Glomerular visceral epithelial cell (primary cell): ENCODE results near the gene PTPRN2.
A peak's percentile ranks its signal among the peaks of the same experiment; 100 is the strongest.
"Not testable (repeated sequence)": the region's sequence is repeated elsewhere in the genome, so short reads cannot be mapped to it uniquely, and the experiment has no call there.

Experiments
- DNase-seq: peaks from one replicate; pipeline ENCODE4 v3.0.0-alpha.2; 2016; ENCODE audit errors: extremely low spot score

PTPRN2 gene

GRCh38 chr7:157572622-157573021 is 1015.0 kb downstream of the PTPRN2 start:
- DNase-seq = no peak

GRCh38 chr7:157570531-157571200 is 1017.0 kb downstream of the PTPRN2 start:
- DNase-seq = no peak

DNA sequence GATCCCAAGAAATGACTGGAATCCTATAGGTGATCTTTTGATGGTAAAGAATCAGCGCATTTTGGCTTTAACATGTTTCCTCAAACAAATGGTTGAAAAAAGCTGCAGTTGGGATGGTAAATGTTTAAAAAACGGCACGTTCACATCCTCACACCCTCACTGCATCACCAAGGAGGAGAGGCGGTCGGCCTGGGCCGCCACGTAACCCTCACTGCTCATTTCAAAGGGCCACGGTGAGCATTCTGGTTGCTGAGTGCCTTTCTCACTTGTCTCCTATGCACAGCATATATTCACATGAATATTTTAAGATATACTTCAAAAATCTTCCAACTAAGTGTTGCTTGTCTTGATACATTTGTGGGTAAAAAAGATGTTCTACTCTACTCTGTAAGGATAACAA is 1017.7 kb downstream of the PTPRN2 start:
- DNase-seq = no peak

DNA sequence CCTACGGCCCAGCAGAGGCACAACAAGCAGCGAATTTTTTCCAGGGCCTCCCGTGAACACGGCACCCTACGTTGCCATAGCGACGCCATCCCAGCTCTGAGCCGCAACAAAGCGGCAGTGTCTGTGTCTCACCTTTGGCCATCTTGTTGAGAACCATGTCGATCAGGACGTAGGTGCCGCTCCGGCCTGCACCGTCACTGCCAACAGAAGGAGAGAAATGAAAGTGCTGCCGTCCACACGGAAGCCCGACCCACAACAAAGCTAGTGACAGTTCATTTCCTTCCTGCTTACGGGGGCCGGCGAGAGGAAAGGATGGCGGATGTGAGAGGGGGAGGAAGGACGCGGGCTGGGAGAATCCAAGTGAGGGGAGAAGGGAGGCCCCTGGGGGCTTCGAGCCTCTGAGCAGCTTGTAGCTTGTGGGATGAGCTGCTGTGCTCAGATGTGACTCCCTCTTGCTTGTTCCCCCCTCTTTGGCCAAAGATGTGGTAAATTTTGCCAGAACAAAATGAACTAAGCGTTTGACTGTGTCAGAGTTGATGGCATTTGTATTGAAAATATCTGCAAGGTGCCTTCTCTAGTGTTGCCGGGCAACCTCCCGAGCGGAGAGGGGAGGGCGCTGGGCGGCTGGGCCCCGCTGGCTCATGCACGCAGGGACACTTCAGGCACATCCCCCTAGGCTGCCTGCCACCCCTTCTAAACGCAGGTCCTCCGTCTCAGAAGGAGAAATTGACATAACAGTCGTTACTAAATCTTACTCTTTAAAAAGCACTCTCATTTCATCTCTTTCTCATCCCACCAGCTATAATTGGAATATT is 1018.6 kb downstream of the PTPRN2 start:
- DNase-seq = peak; percentile 1

- DNase-seq = no peak
Measured at GRCh38 chr7:157568106-157568769, 1019.4 kb downstream of the PTPRN2 start.

DNA sequence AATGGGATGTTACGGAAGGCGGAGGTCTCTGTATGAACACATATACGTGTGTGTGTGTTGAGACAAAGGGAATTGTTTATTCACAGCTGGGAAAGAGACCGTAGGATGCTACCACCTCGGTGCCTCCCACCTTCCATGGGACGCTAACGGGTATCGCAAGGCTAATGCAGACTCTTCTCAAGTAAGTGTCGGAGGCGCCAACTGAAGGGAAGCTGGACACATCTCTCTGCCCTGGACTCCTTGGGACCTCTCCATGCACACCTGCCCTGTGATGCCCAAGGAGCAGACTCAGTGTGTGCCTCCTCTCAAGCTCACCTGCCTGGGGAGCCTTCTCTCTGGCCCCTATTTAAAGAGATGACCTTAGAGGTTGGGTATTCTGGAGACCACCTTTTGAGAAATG is 1020.0 kb downstream of the PTPRN2 start:
- DNase-seq = no peak

DNA sequence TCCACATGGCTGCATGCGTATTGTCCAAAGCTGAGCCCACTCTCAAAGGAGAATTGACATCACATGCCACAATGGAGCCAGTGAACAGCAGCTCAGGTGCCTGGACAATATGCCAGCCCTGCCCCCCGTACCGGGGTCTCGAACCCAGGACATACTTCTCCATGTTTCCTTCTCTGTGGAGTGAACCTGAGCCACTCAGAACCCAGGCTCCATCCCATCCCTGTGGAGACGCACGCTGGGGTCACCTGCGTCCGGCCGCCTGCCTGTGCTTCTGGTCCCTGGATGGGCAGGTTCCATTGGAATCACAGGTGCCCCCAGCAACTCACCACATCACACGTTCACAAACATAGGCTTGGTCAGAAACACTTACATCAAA is 1021.0 kb downstream of the PTPRN2 start:
- DNase-seq = no peak

DNA sequence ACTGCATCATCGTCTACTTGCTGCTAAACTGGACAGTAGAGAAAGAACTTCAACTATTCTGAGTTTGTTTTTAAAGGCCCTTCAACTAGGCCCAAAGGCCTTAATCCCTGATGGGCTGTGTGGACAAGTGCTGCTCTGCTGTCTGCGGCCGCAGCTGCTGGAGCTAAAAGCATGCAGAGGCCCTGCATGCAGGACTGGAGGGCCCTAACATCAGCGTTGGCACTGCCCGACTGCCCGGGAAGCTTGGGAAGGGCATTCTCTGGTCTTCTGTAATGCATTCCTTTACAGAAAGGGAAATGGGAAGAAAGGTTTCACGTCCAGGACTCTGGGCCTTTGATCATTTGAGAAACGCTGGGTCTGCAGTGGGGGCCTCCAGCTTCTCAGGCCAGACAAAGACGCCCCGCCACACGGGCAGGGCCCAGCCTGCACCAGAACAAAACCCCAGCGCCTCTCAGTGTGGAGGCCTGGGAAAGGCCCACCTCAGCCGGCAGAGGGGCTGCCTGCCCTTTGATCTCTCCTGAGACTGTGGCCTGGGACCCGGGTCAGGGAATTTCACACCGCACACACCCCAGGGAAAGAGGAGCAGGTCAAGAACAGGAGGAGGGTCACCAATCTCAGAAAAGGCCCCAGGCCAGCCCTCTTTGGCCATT is 1021.5 kb downstream of the PTPRN2 start:
- no peak for DNase-seq

DNA sequence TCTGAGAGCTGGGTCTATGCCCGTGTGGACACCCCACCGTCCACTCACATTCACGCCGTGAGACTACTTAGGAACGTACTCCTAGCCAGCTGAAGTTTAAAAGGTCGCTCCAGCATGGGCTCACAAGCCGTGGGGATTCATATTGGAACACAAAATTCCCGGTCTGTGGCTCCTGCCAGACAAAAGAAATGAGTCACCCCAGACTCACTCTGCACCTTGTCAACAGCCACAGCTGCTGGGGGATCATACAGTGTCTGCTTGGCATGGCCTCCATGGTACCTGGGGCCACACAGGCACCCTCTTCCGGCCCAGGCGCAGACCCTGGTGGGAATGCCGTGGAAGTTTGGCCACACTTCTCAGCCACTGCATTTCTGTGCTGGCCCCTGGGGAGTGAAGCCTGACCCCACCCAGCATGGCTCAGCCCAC is 1022.4 kb downstream of the PTPRN2 start:
- no peak for DNase-seq

DNA sequence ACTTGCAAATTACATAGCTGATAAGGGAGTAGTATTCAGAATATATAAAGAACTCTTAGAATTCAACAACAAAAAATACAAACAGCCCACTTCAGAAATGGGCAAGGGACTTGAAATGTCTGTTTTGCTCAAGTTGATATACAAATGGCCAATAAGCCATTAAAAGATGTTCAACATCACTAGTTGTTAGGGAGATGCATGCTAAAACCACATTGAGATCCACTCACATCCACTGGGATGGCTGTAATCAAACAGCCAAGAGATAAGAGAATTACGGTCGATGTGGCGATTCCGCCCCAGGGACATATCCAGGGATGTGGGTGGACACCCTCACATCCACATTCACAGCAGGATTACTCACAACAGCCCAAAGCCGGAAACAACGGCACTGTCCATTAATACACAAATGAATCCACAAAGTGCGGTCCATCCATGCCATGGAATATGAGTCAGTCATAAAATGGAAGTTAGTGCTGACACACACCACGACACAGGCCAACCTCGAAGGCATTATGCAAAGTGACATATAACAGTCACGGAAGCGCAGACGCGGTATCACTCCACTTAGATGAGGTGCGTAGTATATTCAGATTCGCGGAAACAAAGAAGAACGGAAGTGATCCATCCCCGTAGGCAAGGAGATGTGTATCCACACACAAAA is 1023.0 kb downstream of the PTPRN2 start:
- no peak for DNase-seq

- DNase-seq = not testable (repeated sequence)
Measured at GRCh38 chr7:157563467-157564135, 1024.0 kb downstream of the PTPRN2 start.

GRCh38 chr7:157562522-157563398 is 1024.9 kb downstream of the PTPRN2 start:
- not testable (repeated sequence) for DNase-seq

GRCh38 chr7:157561816-157562410 is 1025.7 kb downstream of the PTPRN2 start:
- no peak for DNase-seq

- no peak for DNase-seq
Measured at GRCh38 chr7:157561523-157561785, 1026.2 kb downstream of the PTPRN2 start.

GRCh38 chr7:157560710-157561522 is 1026.7 kb downstream of the PTPRN2 start:
- DNase-seq = no peak

GRCh38 chr7:157560258-157560654 is 1027.4 kb downstream of the PTPRN2 start:
- DNase-seq = no peak

GRCh38 chr7:157559596-157560257 is 1027.9 kb downstream of the PTPRN2 start:
- DNase-seq = no peak

DNA sequence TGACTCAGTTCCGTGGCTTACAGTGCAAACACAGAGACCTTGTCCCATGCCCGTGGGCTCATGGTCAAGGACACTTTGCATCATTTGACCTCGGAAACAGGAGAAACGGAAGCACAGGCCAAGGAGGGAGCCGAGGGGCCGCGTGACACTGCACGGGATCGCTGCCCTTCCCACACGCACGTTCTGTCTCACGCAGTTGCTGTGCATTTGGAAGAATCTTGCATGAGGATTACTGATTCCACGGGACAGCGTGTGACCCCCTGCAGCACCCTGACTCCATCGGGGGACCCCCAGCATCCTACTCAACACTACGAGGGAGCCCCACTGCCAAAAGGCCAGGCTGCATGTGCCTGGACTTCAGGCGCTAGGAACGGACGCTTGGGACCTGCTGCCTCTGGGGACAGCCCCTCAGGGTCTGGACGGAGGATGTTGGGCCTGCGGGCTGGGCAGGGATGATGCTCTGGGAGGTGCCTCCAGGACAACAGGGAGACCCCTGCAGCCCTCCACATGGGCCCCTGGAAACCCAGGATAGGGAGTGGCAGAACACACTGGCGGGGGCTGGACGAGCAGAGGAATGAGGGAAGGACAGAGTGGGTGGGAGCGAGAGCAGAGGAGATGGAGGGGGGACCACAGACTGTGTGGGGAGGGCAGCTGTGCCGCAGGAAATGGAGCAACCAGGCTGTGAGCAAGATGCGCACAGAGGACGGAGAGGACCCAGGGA is 1028.6 kb downstream of the PTPRN2 start:
- DNase-seq = no peak
